A673 (cell line): ENCODE measurements around the gene PANK3.
"Not testable (repeated sequence)": the region's sequence is repeated elsewhere in the genome, so short reads cannot be mapped to it uniquely, and the experiment has no call there.

Experiments used
- EZH2 ChIP-seq: fragments of 200-600 bp; sonication (generic); IDR thresholded peaks from 2 replicates; pipeline ENCODE4 v1.6.1; 2017; ENCODE audit warnings: borderline replicate concordance, low read depth, mild to moderate bottlenecking, mixed read lengths, antibody characterized with exemption, low read length; ENCODE audit not compliant: poor library complexity, severe bottlenecking
- TF ChIP-seq, protein P1 (sequence below): fragments of 300-800, 200-600 bp; sonication (generic); conservative IDR thresholded peaks from 2 replicates; pipeline ENCODE4 v1.5.1; 2017; ENCODE audit warnings: low read depth, mild to moderate bottlenecking, antibody characterized with exemption, low read length, moderate library complexity, mixed read lengths

- TF ChIP-seq, protein P1, sequence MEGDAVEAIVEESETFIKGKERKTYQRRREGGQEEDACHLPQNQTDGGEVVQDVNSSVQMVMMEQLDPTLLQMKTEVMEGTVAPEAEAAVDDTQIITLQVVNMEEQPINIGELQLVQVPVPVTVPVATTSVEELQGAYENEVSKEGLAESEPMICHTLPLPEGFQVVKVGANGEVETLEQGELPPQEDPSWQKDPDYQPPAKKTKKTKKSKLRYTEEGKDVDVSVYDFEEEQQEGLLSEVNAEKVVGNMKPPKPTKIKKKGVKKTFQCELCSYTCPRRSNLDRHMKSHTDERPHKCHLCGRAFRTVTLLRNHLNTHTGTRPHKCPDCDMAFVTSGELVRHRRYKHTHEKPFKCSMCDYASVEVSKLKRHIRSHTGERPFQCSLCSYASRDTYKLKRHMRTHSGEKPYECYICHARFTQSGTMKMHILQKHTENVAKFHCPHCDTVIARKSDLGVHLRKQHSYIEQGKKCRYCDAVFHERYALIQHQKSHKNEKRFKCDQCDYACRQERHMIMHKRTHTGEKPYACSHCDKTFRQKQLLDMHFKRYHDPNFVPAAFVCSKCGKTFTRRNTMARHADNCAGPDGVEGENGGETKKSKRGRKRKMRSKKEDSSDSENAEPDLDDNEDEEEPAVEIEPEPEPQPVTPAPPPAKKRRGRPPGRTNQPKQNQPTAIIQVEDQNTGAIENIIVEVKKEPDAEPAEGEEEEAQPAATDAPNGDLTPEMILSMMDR = not testable (repeated sequence)
- TF ChIP-seq EZH2 = not testable (repeated sequence)
These were observed 1.8 kb upstream of the PANK3 start for GRCh38 chr5:168580814-168581469.
